Keratinocyte (primary cell): ENCODE data around the gene UQCC3.

ENCODE experiments used
- EZH2 ChIP-seq: IDR thresholded peaks from one replicate; pipeline ENCODE4 v1.6.1; 2012; ENCODE audit warnings: inconsistent platforms, mild to moderate bottlenecking, low read length, moderate library complexity
- TF ChIP-seq, protein P1 (sequence below), 3 experiments: IDR thresholded peaks in 1 of 3; conservative IDR thresholded peaks in 1 of 3; optimal IDR thresholded peaks in 1 of 3; 2 replicates in 2 of 3; 3 replicates in 1 of 3; pipeline versions ENCODE3 to v1.5.1; 2011; ENCODE audit warnings: low read length in 3 of 3, mild to moderate bottlenecking in 3 of 3, moderate library complexity in 2 of 3, control low read depth in 1 of 3, inconsistent platforms in 1 of 3; ENCODE audit not compliant: insufficient read depth in 2 of 3; ENCODE audit errors: extremely low read depth in 1 of 3

DNA sequence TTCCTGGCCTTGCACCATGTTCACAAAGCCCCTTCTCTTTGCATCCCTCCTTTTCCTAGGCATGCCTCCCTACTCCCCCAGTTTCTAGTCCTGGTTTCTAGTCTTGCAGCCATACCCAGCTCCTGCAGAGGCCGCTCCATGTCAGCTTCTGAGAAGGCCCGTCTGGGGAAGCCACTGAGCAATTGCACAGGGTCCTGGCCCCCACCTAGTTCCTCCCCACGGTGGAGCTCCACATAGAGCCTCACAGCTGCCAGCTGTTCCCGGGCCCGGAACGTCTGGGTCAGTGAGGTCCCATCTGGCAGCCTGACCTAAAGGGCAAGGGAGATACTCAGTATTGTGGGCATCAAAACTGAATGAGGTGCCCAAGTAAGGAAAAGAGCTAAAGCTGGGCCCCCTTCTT lies 5.2 kb downstream of the UQCC3 start:
- no peak for TF ChIP-seq EZH2
- TF ChIP-seq, protein P1, sequence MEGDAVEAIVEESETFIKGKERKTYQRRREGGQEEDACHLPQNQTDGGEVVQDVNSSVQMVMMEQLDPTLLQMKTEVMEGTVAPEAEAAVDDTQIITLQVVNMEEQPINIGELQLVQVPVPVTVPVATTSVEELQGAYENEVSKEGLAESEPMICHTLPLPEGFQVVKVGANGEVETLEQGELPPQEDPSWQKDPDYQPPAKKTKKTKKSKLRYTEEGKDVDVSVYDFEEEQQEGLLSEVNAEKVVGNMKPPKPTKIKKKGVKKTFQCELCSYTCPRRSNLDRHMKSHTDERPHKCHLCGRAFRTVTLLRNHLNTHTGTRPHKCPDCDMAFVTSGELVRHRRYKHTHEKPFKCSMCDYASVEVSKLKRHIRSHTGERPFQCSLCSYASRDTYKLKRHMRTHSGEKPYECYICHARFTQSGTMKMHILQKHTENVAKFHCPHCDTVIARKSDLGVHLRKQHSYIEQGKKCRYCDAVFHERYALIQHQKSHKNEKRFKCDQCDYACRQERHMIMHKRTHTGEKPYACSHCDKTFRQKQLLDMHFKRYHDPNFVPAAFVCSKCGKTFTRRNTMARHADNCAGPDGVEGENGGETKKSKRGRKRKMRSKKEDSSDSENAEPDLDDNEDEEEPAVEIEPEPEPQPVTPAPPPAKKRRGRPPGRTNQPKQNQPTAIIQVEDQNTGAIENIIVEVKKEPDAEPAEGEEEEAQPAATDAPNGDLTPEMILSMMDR (optimal IDR thresholded peaks at IDR 0.05 in 1 of 3, IDR thresholded peaks at IDR 0.05 in 1 of 3, conservative IDR thresholded peaks at IDR 0.05 in 1 of 3; ENCODE audit: extremely low read depth in 1 of 3, insufficient read depth in 2 of 3, low read length in 3 of 3), result no peak
